HEK293T (cell line): ENCODE results near the gene CNTLN.
"Not testable (repeated sequence)": the region's sequence is repeated elsewhere in the genome, so short reads cannot be mapped to it uniquely, and the experiment has no call there.

Experiments
- CTCF ChIA-PET: fragments of 350-600 bp; formaldehyde crosslinking; extraction: SDS; loops from one replicate; lab custom pipeline; 2021; ENCODE audit warnings: antibody characterized with exemption, inconsistent platforms; lab: Yijun Ruan, JAX
- POLR2A ChIA-PET: fragments of 350-600 bp; formaldehyde crosslinking; extraction: SDS; loops from one replicate; lab custom pipeline; 2020; ENCODE audit warnings: antibody characterized with exemption, inconsistent platforms; lab: Yijun Ruan, JAX
- DNase-seq: peaks from one replicate; pipeline ENCODE4 v3.0.0; 2012; ENCODE audit warnings: mixed read lengths; ENCODE audit errors: extremely low spot score
- ARNT ChIP-seq: fragments of 450-650 bp; IDR thresholded peaks from 2 replicates; pipeline ENCODE4 v1.6.1; 2017; ENCODE audit warnings: mild to moderate bottlenecking
- BHLHE40 ChIP-seq: fragments of 450-650 bp; IDR thresholded peaks from 2 replicates; pipeline ENCODE4 v1.6.1; 2016; ENCODE audit warnings: mild to moderate bottlenecking, moderate library complexity, borderline replicate concordance
- CTBP1 ChIP-seq: fragments of 450-650 bp; IDR thresholded peaks from 2 replicates; pipeline ENCODE4 v1.6.1; 2016; ENCODE audit warnings: borderline replicate concordance
- ELF4 ChIP-seq: fragments of 450-650 bp; IDR thresholded peaks from 2 replicates; pipeline ENCODE4 v1.6.1; 2017; ENCODE audit warnings: antibody characterized with exemption
- FOXA1 ChIP-seq: fragments of 450-650 bp; IDR thresholded peaks from 2 replicates; pipeline ENCODE4 v1.6.1; 2016; ENCODE audit warnings: mild to moderate bottlenecking
- FOXK2 ChIP-seq: fragments of 450-650 bp; IDR thresholded peaks from 2 replicates; pipeline ENCODE4 v1.6.1; 2016; ENCODE audit warnings: mild to moderate bottlenecking
- FOXM1 ChIP-seq: fragments of 450-650 bp; IDR thresholded peaks from 2 replicates; pipeline ENCODE4 v1.6.1; 2017; ENCODE audit warnings: mild to moderate bottlenecking, borderline replicate concordance
- HDGF ChIP-seq: fragments of 450-650 bp; IDR thresholded peaks from 2 replicates; pipeline ENCODE4 v1.6.1; 2017; ENCODE audit warnings: antibody characterized with exemption, borderline replicate concordance
- L3MBTL2 ChIP-seq: fragments of 450-650 bp; conservative IDR thresholded peaks from 2 replicates; pipeline ENCODE4 v1.6.1; 2016; ENCODE audit warnings: mild to moderate bottlenecking
- LEF1 ChIP-seq: fragments of 450-650 bp; IDR thresholded peaks from 2 replicates; pipeline ENCODE4 v1.6.1; 2017; ENCODE audit warnings: mild to moderate bottlenecking, borderline replicate concordance
- NFRKB ChIP-seq: fragments of 450-650 bp; IDR thresholded peaks from 2 replicates; pipeline ENCODE4 v1.6.1; 2016; ENCODE audit warnings: mild to moderate bottlenecking, moderate library complexity
- SP1 ChIP-seq: fragments of 450-650 bp; IDR thresholded peaks from 2 replicates; pipeline ENCODE4 v1.6.1; 2017
- SUZ12 ChIP-seq: fragments of 450-650 bp; IDR thresholded peaks from 2 replicates; pipeline ENCODE4 v1.6.1; 2016; ENCODE audit warnings: mild to moderate bottlenecking
- TARDBP ChIP-seq: fragments of 450-650 bp; IDR thresholded peaks from 2 replicates; pipeline ENCODE4 v1.6.1; 2016
- ZNF384 ChIP-seq: fragments of 450-650 bp; IDR thresholded peaks from 2 replicates; pipeline ENCODE4 v1.6.1; 2016
- TF ChIP-seq, protein P1 (sequence below): fragments of 450-650 bp; IDR thresholded peaks from 2 replicates; pipeline ENCODE4 v1.6.1; 2016

CNTLN gene

DNA sequence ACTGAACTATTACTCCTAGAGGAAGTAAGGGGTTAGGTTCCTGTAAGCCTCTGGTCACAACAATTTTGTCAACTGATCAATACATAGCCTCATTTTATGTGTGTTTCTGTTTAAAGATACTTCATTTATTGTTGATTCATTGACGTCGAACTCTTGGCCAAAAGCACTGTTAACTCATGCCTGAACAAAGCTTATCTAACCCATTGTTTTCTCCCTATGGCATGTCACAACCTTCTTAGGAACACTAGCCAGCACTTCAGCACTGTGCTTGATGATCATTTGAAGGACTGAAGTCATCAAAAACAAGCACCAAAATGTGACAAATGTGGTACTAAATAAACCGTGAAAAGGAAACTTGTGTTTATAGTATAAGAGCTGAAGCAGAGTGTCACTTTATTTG is 13.5 kb downstream of the CNTLN start:
- DNase-seq: no peak
- no peak for TF ChIP-seq FOXM1
- no peak for TF ChIP-seq ARNT
- TF ChIP-seq, protein P1, sequence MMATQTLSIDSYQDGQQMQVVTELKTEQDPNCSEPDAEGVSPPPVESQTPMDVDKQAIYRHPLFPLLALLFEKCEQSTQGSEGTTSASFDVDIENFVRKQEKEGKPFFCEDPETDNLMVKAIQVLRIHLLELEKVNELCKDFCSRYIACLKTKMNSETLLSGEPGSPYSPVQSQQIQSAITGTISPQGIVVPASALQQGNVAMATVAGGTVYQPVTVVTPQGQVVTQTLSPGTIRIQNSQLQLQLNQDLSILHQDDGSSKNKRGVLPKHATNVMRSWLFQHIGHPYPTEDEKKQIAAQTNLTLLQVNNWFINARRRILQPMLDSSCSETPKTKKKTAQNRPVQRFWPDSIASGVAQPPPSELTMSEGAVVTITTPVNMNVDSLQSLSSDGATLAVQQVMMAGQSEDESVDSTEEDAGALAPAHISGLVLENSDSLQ: no peak
- no peak for TF ChIP-seq CTBP1
- TF ChIP-seq NFRKB: no peak
- no peak for TF ChIP-seq TARDBP
- TF ChIP-seq LEF1: no peak
- TF ChIP-seq ZNF384: no peak
- no peak for TF ChIP-seq HDGF
- ChIA-PET POLR2A (no interaction called here), CTCF (no interaction called here)

- CTCF ChIA-PET: no interaction called here
- POLR2A ChIA-PET: no interaction called here
- DNase-seq: no peak
- TF ChIP-seq, protein P1: no peak
- no peak for TF ChIP-seq TARDBP
- TF ChIP-seq CTBP1: no peak
- no peak for TF ChIP-seq L3MBTL2
- no peak for TF ChIP-seq SUZ12
- TF ChIP-seq BHLHE40: no peak
- TF ChIP-seq LEF1: no peak
- TF ChIP-seq FOXA1: no peak
- TF ChIP-seq HDGF: no peak
- no peak for TF ChIP-seq ELF4
- TF ChIP-seq ZNF384: no peak
- no peak for TF ChIP-seq FOXM1
- TF ChIP-seq SP1: no peak
- TF ChIP-seq ARNT: no peak
- TF ChIP-seq NFRKB: no peak
These were observed 24.6 kb downstream of the CNTLN start for GRCh38 chr9:17159469-17159868.

DNA sequence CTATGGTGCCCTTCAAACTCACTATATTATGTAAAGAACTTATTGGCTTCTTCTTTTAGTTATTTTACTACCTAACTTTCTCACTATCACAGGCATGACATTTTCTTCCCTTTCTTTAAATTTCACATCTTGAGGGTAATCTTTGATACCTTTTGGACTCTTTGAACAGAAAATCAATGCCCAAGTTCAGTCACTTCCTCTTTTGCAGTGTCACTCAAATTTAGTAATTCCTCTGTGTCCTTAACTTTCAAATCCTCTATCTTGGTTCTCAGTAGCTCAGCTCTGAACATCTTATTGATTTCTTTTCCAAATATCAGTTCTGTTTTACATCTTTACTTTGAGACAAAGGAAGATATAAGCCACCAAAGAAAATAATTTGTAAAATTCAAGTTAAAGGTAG is 25.5 kb downstream of the CNTLN start:
- no peak for TF ChIP-seq FOXM1
- DNase-seq: no peak
- ChIA-PET POLR2A (no interaction called here), CTCF (no interaction called here)

DNA sequence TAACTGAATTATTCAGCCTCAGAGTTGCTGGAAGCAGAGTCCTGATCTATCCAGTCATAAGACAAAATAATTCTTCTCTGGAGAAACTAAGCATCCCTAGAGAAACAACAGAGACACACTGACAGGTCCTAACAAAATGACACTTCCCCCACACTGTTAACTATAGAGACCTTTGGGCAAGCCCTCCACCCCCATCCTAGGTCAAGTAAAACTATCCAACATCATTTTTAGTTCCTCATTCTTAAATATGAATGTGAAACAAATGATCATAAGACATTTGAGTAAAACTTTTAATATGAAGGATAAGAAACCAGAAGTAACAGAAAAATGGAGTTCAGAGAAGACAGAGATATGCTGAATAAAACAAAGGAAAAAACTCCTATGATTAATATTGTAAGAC is 30.9 kb downstream of the CNTLN start:
- TF ChIP-seq CTBP1 (no peak), FOXK2 (no peak), NFRKB (no peak), SP1 (no peak), ARNT (no peak), ZNF384 (no peak), LEF1 (no peak), BHLHE40 (no peak), TARDBP (no peak), L3MBTL2 (no peak), HDGF (no peak)
- TF ChIP-seq, protein P1: no peak
- POLR2A ChIA-PET: no interaction called here
- DNase-seq: no peak
- CTCF ChIA-PET: no interaction called here

GRCh38 chr9:17166346-17166745 is 31.5 kb downstream of the CNTLN start:
- TF ChIP-seq SP1: no peak
- TF ChIP-seq HDGF: no peak
- no peak for TF ChIP-seq L3MBTL2
- TF ChIP-seq NFRKB: no peak
- TF ChIP-seq FOXK2: no peak
- TF ChIP-seq TARDBP: no peak
- no peak for TF ChIP-seq SUZ12
- no peak for TF ChIP-seq CTBP1
- TF ChIP-seq BHLHE40: no peak
- TF ChIP-seq, protein P1: no peak
- no peak for TF ChIP-seq ARNT
- no peak for TF ChIP-seq ELF4
- TF ChIP-seq FOXA1: no peak
- no peak for TF ChIP-seq FOXM1
- TF ChIP-seq LEF1: no peak
- TF ChIP-seq ZNF384: no peak
- DNase-seq: no peak
- CTCF ChIA-PET: no interaction called here
- POLR2A ChIA-PET: no interaction called here

GRCh38 chr9:17171309-17172094 is 36.7 kb downstream of the CNTLN start:
- DNase-seq: no peak
- CTCF ChIA-PET: no interaction called here
- POLR2A ChIA-PET: no interaction called here
- TF ChIP-seq SUZ12 (no peak), BHLHE40 (no peak), LEF1 (no peak), CTBP1 (no peak), SP1 (no peak), L3MBTL2 (no peak), ZNF384 (no peak), FOXM1 (no peak), FOXA1 (no peak), ARNT (no peak), FOXK2 (no peak), NFRKB (no peak), HDGF (no peak), TARDBP (no peak), ELF4 (no peak)
- TF ChIP-seq, protein P1: no peak

GRCh38 chr9:17177496-17177895 is 42.7 kb downstream of the CNTLN start:
- POLR2A ChIA-PET, CTCF ChIA-PET, DNase-seq: not testable (repeated sequence)
